AML-193 (cell line): Measurements from ENCODE around the gene PEPD.

ENCODE experiments used
- DNase-seq, 2 experiments: peaks; one replicate each; lab custom pipeline; 2025; lab: John Stamatoyannopoulos, UW

PEPD gene

GRCh38 chr19:33438987-33439781 is 82.4 kb downstream of the PEPD start:
- no peak for DNase-seq

DNA sequence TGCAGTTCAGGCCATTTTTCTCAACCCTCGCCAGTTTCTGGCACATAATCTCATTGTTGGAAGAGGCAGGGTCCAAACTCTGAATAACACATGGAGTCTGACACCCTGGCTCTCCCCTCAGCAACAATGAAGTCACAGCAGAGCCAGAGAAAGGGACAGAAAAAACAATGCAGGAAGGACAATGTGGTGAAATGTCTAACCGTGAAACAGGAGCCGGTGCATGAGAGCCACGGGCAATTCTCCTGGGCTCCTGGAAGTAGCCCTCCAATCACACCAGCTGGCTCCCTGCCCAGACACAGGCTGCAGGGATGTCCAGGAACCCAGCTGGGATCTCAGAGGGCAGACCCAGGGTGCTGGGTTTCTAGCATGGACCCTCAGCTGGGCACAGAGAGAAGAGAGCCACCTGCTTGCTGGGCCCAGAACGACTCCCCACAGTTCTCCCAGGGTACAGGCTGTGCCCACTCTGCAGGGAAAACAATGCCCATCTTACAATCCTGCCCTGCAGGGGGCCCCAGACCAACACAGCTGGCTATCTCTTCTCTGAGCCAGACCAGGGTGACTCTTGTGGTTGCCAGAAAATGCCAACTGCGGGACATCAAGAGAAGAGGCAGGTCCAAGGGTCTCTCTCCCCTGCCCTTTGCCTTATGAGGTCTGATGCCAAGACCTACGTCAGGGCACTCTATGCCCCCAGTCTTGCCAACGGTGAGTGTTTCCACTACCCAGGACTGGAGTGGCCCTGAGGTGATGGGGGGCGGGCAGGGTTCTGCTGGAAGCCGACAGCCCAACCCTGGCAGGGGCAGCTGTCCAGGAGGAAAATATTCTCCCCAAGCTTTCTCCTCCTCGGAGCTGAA is 83.5 kb downstream of the PEPD start:
- DNase-seq: no peak

- DNase-seq: no peak
Measured at GRCh38 chr19:33437393-33437820, 84.2 kb downstream of the PEPD start.

DNA sequence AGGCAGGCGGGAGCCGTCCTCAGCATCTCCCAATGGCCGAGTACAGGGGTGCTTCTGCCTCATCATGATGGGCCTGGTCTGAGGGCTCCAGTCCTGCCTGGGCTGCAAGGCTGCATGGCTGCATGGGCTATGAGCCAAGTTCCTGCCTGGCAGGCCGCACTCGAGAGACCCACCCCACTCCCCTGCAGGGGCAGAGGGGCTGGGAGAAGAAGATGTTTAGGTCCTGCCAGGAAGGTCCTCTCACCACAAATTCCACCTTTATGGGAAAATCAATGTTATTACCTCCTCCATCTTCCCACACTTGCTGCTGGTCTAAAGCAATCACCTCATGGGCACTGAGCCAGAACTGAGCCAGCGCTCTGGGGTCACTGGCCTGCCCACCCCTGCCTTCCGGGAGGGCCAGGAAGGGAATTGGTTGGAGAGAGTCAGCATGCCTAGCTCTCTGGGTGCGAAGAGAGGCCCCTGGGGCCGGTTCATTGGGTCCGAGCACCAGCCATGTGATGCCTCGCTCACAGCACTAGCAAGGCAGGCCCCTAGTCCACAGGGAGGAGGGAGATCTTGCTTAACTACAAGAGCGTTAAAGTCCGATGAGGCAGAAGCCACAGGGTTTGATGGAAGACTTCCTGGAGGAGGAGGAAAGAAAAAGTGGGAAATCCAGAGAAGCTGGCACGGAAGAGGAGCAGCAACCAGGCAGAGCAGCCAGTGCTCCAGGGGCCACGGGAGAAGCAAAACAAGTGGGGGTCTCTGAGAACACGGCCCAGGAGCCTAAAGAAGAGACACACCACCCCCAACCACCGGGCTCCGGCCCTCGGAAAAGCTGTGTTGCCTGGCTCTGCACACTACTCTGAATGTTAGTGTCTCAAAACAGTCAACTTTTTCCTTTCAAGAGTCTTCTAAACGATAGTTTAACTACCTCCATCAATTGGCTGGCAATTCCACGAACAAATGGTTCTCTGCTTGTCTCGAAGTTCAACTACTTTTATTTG is 84.9 kb downstream of the PEPD start:
- DNase-seq: no peak

DNA sequence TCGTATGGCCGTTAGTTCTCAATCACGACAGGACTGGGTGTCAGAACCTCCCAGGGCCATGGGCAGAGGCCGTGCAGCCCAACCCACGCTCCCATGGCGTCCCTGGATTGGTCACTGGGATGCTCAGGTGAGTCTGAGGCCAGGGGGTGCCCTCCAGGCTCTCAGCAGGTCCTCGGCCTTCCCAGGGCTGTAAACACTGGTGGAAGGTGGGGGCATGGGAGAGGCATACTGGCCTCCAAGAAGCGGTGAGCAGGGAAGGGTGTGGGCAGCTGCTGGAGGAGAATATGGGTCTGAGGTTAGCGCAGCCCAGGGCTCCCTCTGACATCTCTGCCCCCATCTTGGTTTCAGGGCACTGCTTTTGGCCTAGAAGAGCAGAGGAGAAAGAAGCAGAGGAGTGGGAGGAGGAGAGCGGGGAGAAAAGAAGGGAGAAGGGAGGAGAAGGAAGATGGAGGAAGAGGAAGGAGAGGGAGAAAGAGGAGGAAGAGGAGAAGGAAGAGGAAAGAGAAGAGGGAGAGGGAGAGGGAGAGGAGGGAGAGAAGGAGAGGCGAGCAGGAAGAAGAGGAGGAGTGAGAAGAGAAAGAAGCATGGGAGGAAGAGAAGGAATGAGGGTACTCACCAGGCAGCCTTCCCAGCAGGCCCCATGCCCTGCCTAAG is 85.8 kb downstream of the PEPD start:
- no peak for DNase-seq

DNA sequence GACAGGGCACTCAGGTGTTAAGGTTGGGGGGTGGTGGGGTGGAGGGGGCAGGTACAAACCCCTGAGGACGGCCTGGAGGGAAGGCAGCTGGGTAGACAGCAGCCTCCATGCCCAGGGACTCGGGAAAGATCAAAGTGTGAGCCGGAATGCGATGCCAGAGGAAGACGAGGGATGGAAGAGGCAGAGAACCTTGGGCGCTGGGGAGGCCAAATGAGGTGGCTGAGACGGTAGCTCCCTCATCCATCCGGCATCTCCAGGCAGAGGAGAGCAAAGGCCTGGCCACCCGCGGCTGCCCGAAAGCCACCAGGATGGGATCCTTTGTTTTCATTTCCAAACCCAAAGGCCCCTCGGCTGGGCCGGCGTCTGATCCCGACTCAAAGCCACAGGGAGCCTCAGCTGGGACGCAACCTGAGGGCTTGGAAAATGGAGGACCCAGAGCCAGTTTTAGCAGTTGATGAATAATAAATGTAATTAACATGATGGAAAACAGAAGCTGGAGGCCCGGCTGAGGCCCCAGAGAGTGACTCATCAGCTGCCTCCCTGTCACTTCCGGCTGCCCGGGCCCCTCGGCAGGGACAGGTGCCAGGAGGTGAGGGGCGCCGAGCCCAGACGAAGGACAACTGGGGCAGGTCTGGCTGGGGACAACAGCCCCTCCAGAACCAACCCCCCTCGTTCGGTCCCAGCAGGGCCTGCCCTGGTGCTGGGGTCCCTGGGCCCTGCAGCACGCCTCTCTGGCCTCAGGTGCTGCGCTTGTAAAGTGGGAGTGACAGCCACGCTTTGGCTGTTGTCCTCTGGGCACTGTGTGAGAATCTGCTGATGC is 86.5 kb downstream of the PEPD start:
- DNase-seq: no peak

- DNase-seq: no peak
Measured at GRCh38 chr19:33434069-33434885, 87.3 kb downstream of the PEPD start.

GRCh38 chr19:33432446-33433170 is 89.0 kb downstream of the PEPD start:
- no peak for DNase-seq

DNA sequence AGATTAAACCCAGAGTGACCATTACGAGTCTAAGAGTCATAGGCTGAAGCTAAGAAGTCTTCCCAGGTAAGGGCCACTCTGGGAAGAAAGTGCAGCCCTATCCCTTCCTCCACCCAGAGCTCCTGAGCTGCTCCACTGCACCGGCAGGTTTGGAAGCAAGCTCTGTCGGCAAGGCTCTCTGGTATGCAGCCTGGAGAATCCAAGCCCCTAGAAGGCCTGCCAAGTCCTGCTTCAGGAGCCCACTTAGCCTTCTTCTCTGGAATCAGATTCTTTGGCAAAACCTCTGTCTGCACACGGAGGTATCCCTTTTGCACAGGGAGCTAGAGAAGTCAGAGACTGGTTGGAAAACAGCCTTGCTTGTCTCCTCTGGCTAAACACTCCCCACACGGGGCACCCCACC is 89.6 kb downstream of the PEPD start:
- no peak for DNase-seq

GRCh38 chr19:33430674-33431277 is 90.8 kb downstream of the PEPD start:
- DNase-seq: peak; percentile 22 to 41

- DNase-seq: no peak
Measured at GRCh38 chr19:33429891-33430673, 91.5 kb downstream of the PEPD start.

GRCh38 chr19:33428627-33429125 is 92.9 kb downstream of the PEPD start:
- DNase-seq: no peak

DNA sequence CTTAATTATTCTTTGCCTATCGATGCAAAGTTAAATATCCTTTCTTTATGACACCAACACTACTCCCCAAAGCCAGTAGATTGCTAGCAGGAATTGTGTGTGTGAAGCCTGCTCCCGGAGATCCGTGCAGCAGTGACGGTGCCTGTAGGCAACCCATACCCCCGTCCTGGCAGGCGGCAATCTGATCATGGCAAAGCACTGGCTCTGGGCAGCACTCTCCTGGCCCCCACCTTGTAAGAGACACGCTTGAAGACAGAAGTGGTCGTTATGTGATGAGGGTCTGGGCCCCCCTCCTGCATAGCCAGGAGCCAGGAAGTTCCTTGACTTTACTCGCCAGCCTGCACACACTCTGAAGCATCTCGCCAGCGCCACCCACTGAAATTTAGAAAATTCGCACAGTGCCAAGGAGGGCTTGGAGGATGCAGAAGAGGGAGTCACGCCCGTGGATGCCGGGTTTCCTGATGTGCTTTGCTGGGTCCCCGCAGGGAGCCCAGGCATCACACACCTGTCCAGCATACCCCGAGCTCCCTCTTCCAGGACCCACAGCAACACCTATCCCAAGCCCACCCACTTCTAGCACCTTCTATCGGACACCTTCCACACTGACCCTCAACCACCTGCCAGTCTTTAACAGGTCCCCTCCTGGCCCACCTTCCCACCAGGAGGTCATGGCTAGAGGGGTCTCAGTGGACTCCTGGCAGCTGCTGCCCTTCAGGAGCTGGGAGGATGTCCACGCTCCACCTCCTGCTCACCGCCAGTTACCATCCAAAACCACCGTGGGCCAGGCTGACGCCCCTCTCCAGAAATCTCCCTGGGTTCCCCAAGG is 93.6 kb downstream of the PEPD start:
- no peak for DNase-seq

DNA sequence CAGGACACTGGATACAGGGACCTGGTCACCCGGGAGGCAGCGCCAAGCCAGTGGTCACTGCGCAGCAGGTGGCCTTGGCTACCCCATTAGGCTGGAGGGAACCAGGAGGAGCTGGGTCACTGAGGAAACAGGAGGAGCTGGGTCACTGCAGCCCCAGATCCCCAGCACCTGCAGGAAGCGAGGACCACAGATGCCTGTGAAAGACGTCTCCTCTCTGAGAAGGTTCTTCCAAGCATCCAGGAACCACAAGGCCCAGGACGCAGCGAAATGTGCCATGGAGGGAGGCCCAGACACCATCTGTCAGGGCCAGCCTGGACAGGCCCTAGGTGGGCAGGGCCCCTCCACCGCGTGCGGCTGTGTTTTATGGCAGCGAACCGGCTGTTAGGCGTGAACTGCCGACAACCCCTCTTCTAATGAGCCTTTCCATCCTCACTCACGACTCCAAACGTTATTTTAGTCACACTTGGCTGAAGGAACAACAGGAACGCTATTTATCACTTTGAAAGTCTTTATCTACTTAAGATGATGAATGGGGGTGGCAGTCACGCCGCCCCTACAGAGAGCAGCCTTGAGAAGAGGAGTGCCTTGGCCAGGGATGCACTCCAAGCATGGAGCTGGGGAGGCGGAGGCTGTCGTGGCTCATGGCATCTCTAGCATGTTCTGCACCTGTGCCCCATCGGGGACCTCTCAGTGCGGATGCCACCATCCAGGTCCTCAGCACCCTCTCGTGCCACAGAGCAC is 94.8 kb downstream of the PEPD start:
- no peak for DNase-seq

- DNase-seq: no peak
Measured at GRCh38 chr19:33424181-33424580, 97.4 kb downstream of the PEPD start.
